BLaER1 treated with 17β-estradiol and CSF1 and Interleukin-3, amounts not matched to agents 10 nM and 100 nM (cell line): ENCODE measurements around the gene PTPN3.

Source experiments
- H3K27ac ChIP-seq, 11 experiments: shearing (Covaris generic); formaldehyde crosslinking; 2 replicates each; pipeline ENCODE4 v1.8.1; 2022
- H3K27me3 ChIP-seq, 11 experiments: shearing (Covaris generic); formaldehyde crosslinking; 2 replicates each; pipeline ENCODE4 v1.8.1; 2022
- H3K36me3 ChIP-seq, 11 experiments: shearing (Covaris generic); formaldehyde crosslinking; 2 replicates each; pipeline ENCODE4 v1.8.1; 2022
- H3K4me1 ChIP-seq, 10 experiments: shearing (Covaris generic); formaldehyde crosslinking; 2 replicates each; pipeline ENCODE4 v1.8.1; 2022
- H3K4me2 ChIP-seq, 11 experiments: shearing (Covaris generic); formaldehyde crosslinking; 2 replicates each; pipeline ENCODE4 v1.8.1; 2022
- H3K4me3 ChIP-seq, 10 experiments: shearing (Covaris generic); formaldehyde crosslinking; 2 replicates each; pipeline ENCODE4 v1.8.1; 2022
- H3K9ac ChIP-seq, 11 experiments: shearing (Covaris generic); formaldehyde crosslinking; 2 replicates each; pipeline ENCODE4 v1.8.1; 2022
- H3K9me3 ChIP-seq, 11 experiments: shearing (Covaris generic); formaldehyde crosslinking; replicated peaks in 1 of 11; 2 replicates each; pipeline ENCODE4 v1.8.1; 2022
- H4K20me1 ChIP-seq, 11 experiments: shearing (Covaris generic); formaldehyde crosslinking; 2 replicates each; pipeline ENCODE4 v1.8.1; 2022
- Cebpa-rat ChIP-seq, 11 experiments: shearing (Covaris generic); IDR thresholded peaks; 2 replicates each; pipeline ENCODE4 v1.8.1; 2022

The PTPN3 gene

DNA sequence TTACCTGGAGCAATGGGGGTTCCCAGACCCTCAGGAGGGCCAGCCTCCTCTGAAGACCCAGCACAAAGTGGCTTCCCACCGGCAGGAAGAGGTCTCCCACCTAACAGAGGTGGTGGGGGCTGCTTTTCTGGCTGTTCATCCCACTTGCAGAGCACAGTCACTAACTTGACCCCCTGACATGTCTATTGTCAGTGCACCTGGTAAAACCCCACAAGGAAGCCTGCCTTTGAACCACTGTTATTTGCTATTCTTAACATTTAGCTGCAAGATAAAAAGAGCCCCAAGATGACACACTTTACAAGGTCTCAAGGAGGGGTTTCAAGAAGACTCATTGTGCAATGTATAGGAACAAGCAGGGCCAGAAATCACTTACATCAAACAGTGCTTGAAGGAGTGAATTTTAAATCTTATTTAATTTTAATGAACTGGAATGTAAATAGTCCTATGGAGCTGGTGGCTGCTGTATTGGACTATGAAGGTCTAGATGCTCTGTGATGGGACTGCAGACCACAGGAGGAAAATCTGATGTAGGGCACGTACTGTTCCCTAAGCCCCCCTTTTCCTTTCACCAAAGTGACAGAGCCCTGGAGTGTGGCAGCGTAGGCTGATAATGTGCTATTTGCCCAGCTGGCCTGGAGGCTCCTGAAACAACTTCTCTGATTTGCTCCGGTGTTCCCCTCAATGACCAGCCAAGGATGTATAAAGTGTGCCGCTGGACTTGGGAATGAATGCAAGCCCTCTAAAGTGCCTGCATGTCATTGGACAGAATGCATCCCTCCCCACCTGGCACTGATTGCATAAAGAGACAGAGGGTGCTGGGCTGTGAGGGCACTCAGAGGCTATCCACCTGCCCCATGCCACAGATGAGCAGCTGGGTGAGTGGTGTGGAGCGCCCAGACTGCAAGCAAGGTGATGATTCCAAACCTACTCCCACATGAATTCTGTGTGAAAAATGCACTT lies 80.2 kb downstream of the PTPN3 start:
- Histone ChIP-seq H3K4me3 (peak overlapping the region in 3 of 10 experiments; percentile 36 to 42 (median 40); a peak in 3 of 20 replicates), H3K9me3 (no peaks in the 10 kb centered on the region), H3K4me2 (peak overlapping the region; percentile 52 to 95 (median 88)), H3K9ac (peak overlapping the region in 3 of 11 experiments; percentile 11 to 50 (median 50); a peak in 6 of 22 replicates), H3K4me1 (peaks cover 43 to 100% (median 95%) of the 10 kb centered on the region in 10 experiments), H3K27me3 (peaks cover 0 to 88% (median 0%) of the 10 kb centered on the region in 11 experiments; a peak in 7 of 22 replicates), H3K27ac (peak overlapping the region in 6 of 11 experiments; percentile 0 to 61 (median 35); a peak in 10 of 22 replicates), H4K20me1 (peaks cover 0 to 19% (median 0%) of the 10 kb centered on the region in 11 experiments; a peak in 2 of 22 replicates), H3K36me3 (no peaks in the 10 kb centered on the region)
- TF ChIP-seq Cebpa-rat (IDR thresholded peaks at IDR 0.05): no peak

DNA sequence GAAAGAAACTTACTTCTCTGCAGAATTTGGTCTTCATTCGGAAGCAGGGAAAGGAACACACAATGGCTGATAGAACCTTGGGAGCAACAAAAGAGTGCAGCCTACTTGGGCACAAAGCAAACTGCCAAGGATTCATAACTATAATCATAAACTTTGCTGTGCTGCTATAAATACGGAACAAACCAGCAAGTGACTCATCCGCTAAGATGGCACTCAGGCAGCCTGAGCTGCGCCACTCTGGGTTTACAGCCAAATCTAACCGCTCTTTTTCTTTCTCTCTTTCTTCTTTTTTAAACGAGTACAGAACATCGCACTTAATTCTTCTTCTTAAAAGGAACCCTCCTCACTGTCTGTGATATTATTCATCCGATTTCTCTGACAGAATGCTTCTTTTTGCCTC lies 81.1 kb downstream of the PTPN3 start:
- Histone ChIP-seq H3K27me3 (peaks cover 0 to 81% (median 0%) of the 10 kb centered on the region in 11 experiments; a peak in 5 of 22 replicates), H3K9me3 (no peaks in the 10 kb centered on the region), H3K4me1 (peaks cover 43 to 97% (median 87%) of the 10 kb centered on the region in 10 experiments), H3K9ac (no peak overlapping the region), H3K27ac (peak overlapping the region in 3 of 11 experiments; percentile 6 to 59 (median 28); a peak in 3 of 22 replicates), H3K4me3 (no peak overlapping the region), H4K20me1 (peaks cover 0 to 19% (median 0%) of the 10 kb centered on the region in 11 experiments; a peak in 2 of 22 replicates), H3K36me3 (no peaks in the 10 kb centered on the region), H3K4me2 (peak overlapping the region in 10 of 11 experiments; percentile 77 to 95 (median 88); a peak in 17 of 22 replicates)
- no peak for TF ChIP-seq Cebpa-rat (IDR thresholded peaks at IDR 0.05)

GRCh38 chr9:109416135-109416706 lies 81.9 kb downstream of the PTPN3 start:
- peaks cover 45 to 96% (median 86%) of the 10 kb centered on the region in 10 experiments for H3K4me1 ChIP-seq
- peak overlapping the region in 9 of 11 experiments; percentile 80 to 95 (median 89); a peak in 17 of 22 replicates for H3K4me2 ChIP-seq
- H4K20me1 ChIP-seq: peaks cover 0 to 19% (median 0%) of the 10 kb centered on the region in 11 experiments; a peak in 2 of 22 replicates
- H3K36me3 ChIP-seq: no peaks in the 10 kb centered on the region
- 0 out of 22 replicates have a peak overlapping the region, but pooled peaks of 3 of the 11 experiments have one; percentile 2 to 20 (median 6) for H3K27ac ChIP-seq
- H3K27me3 ChIP-seq: peaks cover 0 to 75% (median 0%) of the 10 kb centered on the region in 11 experiments; a peak in 5 of 22 replicates
- H3K9me3 ChIP-seq: no peaks in the 10 kb centered on the region
- H3K9ac ChIP-seq: no peak overlapping the region
- H3K4me3 ChIP-seq: 0 out of 20 replicates have a peak overlapping the region, but pooled peaks of 1 of the 10 experiments have one; percentile 16
- TF ChIP-seq Cebpa-rat (IDR thresholded peaks at IDR 0.05): no peak

- no peak for TF ChIP-seq Cebpa-rat (IDR thresholded peaks at IDR 0.05)
- Histone ChIP-seq H3K27me3 (peaks cover 0 to 63% (median 0%) of the 10 kb centered on the region in 11 experiments; a peak in 4 of 22 replicates), H3K9ac (no peak overlapping the region), H3K4me2 (peak overlapping the region in 8 of 11 experiments; percentile 1 to 95 (median 48); a peak in 13 of 22 replicates), H3K27ac (no peak overlapping the region), H3K36me3 (no peaks in the 10 kb centered on the region), H3K9me3 (no peaks in the 10 kb centered on the region), H3K4me3 (no peak overlapping the region), H4K20me1 (peaks cover 0 to 19% (median 0%) of the 10 kb centered on the region in 11 experiments; a peak in 2 of 22 replicates), H3K4me1 (peaks cover 39 to 96% (median 78%) of the 10 kb centered on the region in 10 experiments)
Measured at GRCh38 chr9:109414125-109414785, 83.9 kb downstream of the PTPN3 start.

DNA sequence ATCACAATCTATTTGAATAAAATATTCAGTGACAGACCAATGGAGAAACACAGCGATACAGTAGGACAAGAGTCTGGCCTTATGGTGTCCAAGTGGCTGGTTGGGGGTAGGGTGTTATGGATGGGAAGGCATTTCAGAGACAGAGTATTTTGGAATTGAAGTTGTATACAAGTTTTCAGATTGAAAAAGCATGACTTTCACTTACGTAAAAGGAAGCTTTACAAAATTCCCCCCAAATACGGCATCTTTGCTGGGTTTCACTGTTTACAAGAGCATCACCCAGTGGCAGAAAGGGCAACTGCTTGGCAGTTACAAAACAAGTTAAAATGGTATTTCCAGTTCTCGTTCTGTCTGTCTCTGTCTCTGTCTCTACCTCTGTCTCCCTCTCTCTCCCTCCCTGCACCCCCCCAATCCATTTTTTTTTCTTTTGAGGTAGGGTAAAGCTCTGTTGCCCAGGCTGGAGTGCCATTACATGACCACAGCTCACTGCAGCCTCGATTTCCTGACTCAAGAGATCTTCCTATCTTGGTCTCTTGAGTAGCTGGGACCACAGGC lies 86.2 kb downstream of the PTPN3 start:
- Histone ChIP-seq H3K27me3 (peaks cover 0 to 39% (median 0%) of the 10 kb centered on the region in 11 experiments; a peak in 4 of 22 replicates), H3K9ac (no peak overlapping the region), H3K4me1 (peaks cover 15 to 78% (median 54%) of the 10 kb centered on the region in 10 experiments), H3K4me2 (peak overlapping the region in 8 of 11 experiments; percentile 17 to 63 (median 48); a peak in 13 of 22 replicates), H3K36me3 (no peaks in the 10 kb centered on the region), H4K20me1 (peaks cover 0 to 5% (median 0%) of the 10 kb centered on the region in 11 experiments; a peak in 2 of 22 replicates), H3K9me3 (no peaks in the 10 kb centered on the region), H3K4me3 (no peak overlapping the region), H3K27ac (no peak overlapping the region)
- no peak for TF ChIP-seq Cebpa-rat (IDR thresholded peaks at IDR 0.05)

DNA sequence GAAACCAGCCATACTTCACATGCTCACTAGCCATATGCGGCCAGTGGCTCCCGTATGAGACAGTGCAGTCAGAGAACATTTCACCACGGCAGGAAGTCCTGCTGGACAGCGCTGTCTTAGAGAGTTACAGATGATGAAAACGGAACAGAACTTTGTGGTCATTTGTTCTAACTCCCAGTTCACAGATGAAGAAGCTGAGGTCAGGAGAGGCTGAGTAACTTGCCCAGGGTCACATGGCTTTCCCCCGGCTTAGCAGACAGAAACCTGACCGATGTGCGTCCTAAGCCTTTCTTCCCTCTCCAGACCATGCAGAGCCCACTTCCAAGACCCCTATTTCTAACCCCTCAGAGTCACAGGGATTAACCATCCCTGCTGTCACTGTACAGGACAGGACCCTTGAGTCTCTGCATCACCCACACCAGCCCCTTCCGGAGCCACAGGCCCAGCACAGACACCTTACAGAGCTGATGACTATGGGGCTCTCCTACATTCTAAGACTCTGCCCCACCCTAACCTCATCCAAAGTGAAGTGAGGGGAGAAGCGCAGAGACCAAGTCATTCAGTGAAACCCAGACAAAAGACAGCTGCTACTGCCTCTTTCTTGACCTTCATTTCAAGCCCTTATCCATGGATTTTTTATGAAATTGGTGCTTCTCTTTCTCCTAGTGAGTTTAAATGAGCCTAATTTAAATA lies 86.9 kb downstream of the PTPN3 start:
- Histone ChIP-seq H4K20me1 (no peaks in the 10 kb centered on the region; a peak in 1 of 22 replicates), H3K9me3 (no peaks in the 10 kb centered on the region), H3K27ac (peak overlapping the region in 1 of 11 experiments; percentile 33; a peak in 1 of 22 replicates), H3K4me1 (peaks cover 9 to 71% (median 48%) of the 10 kb centered on the region in 10 experiments; a peak in 18 of 20 replicates), H3K9ac (no peak overlapping the region), H3K36me3 (no peaks in the 10 kb centered on the region), H3K4me3 (no peak overlapping the region), H3K4me2 (peak overlapping the region; percentile 10 to 63 (median 46); a peak in 20 of 22 replicates), H3K27me3 (peaks cover 0 to 33% (median 0%) of the 10 kb centered on the region in 11 experiments; a peak in 4 of 22 replicates)
- no peak for TF ChIP-seq Cebpa-rat (IDR thresholded peaks at IDR 0.05)

- peak overlapping the region in 6 of 11 experiments; percentile 17 to 63 (median 48); a peak in 7 of 22 replicates for H3K4me2 ChIP-seq
- no peaks in the 10 kb centered on the region; a peak in 1 of 22 replicates for H4K20me1 ChIP-seq
- H3K27me3 ChIP-seq: peaks cover 0 to 22% (median 0%) of the 10 kb centered on the region in 11 experiments; a peak in 4 of 22 replicates
- no peaks in the 10 kb centered on the region for H3K9me3 ChIP-seq
- peaks cover 4 to 58% (median 37%) of the 10 kb centered on the region in 10 experiments; a peak in 18 of 20 replicates for H3K4me1 ChIP-seq
- H3K9ac ChIP-seq: no peak overlapping the region
- TF ChIP-seq Cebpa-rat (IDR thresholded peaks at IDR 0.05): no peak
- H3K36me3 ChIP-seq: no peaks in the 10 kb centered on the region
- no peak overlapping the region for H3K4me3 ChIP-seq
- H3K27ac ChIP-seq: no peak overlapping the region
Measured at GRCh38 chr9:109409773-109410397, 88.2 kb downstream of the PTPN3 start.
